ENCODE data around the gene FOXJ3. TPM values are rescaled to one million over a fixed set of nuclear protein-coding genes. Genes with fewer than 3 reads are reported as not detected.

Gene FOXJ3
- total RNA-seq, 1 experiment from 2014 or later = 16.8 TPM

DNA sequence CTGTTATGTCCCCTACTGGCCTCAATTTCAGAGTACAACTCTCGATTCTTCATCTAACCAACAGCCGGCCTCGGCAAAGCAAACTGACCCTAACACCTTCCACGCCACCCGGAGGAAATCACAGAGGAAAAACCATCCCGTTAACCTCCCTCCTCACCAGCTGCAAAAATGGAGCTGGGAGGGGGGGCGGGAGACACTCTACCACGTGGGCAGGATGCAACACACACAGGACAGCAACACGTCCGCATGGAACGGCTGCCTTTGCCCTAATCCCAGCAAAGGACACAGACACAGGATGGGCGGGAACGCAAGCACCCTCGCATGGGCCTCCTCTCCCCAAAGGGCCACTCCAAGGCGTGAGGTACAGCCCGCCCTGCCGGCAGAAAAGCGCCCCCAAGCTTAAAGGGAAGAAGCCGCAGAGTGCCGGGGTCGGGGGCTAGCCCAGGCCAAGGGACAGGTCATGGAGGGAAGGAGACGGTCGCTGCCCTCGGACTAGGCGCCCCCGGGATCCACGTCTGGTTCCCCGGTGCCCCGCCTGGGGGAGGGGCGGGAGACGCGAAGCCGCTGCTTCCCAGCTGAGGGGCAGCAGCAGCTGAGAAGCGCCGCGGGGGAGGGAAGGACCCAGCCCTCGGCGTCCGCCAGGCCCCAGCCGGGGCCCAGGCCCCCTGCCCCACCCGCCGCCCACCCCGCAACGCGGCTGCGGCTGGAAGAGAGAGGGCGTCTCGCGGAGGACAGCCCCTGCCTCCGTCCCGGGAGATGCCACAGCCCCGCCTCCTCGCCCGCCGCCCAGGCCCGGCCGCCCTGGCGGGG, 590 bp downstream of the FOXJ3 start:
- DNase-seq (ENCODE audit: low spot score) = peak; percentile 74

DNA sequence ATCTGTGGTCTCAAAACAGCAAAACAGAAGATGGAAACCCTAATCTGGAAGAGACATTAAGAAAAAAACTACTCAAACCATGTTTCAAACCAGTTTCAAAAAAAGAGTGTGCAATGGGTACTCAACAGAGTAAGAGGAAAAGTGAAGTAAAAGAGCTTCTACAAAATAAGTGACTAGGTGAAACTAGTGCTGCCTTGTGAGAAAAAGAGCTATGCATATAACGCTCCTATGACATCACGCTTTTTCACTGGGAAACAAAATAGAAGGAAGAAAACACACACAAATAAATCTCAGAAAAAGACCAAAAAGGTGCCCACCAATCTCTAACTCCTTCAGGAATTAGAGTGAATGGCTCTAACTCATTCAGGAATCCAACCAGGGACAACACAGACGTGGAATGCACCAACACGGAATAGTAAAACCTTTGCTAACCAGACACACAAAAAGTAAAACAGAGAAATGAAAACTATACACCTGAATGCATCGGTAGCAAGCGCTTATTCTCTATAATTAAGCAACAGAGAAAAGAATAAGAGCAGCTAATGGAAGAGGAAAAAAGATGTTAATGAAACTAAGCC, 1.3 kb downstream of the FOXJ3 start:
- no peak for DNase-seq (ENCODE audit: low spot score)

DNA sequence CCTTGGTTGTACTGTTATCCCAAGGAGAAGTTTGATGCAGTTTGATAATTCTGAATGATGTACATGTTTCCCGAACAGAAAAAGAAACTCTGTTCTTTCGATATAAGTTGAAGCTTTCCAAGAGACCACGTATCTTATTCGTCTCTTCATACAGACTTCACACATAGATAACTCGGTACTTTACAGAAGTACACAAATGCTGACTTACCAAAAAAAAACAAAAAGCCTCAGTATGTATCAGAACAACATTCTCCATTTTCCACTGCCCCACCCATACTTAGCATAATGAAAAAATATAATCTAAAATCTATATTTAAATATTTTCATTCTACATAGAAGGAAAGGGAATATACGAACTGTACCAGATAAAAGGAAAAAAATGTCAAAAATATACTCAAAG, 2.2 kb downstream of the FOXJ3 start:
- DNase-seq (ENCODE audit: low spot score) = no peak

GRCh38 chr1:42330215-42330614, 4.8 kb downstream of the FOXJ3 start:
- DNase-seq (ENCODE audit: low spot score) = no peak

DNA sequence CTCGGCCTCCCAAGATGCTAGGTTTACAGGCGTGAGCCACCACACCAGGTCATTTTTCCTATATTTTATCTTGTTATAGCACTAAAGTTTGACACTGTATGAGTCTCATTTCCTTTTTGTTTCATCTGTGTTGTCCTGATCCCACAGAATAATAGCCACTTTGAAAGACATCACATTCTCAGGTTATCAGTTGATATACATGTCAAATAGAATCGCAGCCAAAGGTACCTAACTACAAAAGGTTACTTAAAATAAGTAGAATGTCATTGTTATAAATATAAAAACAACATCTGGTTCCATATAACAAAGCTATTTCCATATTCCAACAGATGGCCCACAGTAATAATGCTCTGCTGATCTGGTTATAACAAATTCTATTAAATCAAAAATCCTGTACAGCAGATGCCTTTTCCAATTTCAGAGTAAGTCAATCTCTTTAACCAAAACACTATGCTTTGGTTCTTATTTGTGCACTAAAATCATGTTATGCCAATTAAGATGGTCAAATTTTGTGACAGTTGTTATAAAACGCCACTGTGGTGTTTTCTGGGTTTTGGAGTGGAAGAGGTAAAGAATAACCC, 6.0 kb downstream of the FOXJ3 start:
- DNase-seq (ENCODE audit: low spot score) = no peak

DNA sequence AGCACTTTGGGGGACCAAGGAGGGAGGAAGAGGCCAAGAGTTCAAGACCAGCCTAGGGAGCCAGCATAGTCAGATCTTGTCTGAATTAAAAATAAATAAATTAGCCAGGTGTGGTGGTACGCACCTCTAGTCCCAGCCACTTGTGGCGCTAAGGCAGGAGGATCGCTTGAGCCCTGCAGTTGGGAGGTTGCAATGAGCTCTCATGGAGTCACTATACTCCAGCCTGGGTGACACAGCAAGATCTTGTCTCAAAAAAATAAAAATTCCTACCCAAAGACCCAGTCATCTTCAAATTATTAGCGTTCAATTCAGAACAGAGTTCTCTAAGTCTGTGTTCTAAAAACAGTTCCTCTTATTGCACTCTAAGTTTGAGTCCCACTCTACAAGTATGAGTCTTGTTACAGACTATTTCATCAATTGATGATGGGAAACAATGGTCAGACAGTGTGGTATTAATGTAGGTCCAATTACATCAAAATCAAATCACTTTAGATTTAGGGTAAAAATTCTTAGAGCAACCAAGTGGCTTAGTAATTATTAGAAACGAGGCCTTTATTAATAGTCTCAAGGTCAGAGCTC, 6.9 kb downstream of the FOXJ3 start:
- DNase-seq (ENCODE audit: low spot score) = no peak

DNA sequence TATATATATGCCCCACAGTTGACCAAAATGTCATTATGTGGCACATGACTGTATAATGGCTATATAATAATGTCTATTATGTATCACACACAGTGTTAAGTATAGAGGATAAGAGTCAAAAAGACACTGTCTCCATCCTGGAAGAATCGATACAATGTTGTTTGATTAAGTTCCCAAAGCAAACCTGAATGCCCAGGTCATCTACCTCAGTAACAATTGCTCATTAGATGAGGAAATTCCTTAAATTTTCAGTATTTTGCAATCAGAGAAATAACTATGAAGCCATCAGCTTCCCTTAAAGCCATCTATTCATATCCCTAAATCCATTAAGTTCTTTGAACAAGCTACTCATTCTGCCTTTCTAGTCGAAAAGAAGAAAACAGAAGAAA, 10.0 kb downstream of the FOXJ3 start:
- no peak for DNase-seq (ENCODE audit: low spot score)

DNA sequence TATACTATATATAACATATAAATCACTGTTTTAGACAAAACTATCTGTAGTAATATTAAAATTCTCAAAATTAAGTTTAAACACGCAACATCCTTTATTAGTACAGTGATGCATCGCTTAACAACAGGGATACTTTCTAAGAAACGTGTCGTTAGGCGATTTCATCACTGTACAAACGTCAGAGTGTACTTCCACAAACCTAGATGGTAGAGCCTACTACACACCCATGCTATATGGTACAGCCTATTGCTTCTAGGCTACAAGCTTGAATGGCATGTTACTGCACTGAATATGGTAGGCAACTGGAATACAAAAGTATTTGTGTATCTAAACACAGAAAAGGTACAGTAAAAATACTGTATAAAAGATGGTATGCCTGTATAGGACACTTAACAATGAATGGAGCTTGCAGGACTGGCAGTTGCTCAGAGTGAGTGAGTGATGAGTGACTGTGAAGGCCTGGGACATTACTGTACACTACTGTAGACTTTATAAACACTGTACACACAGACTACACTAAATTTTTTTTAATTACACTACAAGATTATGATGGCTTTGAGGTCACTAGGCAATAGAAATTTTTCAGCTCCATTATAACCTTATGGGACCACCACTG, 10.5 kb downstream of the FOXJ3 start:
- DNase-seq (ENCODE audit: low spot score) = no peak

DNA sequence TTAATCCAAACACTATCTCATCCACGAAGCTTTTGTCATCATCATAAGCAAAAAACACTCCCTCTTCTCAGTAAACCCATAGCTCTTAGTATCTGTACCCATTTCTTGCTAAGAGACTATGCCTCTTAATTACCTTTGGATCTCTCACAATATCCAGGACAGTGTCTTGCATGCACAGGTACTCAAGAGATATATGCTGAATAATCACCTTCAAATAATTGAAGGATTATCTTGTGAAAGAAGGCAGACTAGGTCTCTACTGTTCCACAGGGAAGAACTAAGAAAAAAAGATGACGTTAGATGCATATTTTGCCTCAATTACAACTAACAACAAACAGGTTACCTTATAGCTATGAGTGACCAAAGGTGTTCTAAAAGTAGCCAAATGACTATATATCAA, 11.5 kb downstream of the FOXJ3 start:
- no peak for DNase-seq (ENCODE audit: low spot score)

- DNase-seq (ENCODE audit: low spot score) = no peak
Observed at GRCh38 chr1:42322577-42322976, 12.5 kb downstream of the FOXJ3 start.

DNA sequence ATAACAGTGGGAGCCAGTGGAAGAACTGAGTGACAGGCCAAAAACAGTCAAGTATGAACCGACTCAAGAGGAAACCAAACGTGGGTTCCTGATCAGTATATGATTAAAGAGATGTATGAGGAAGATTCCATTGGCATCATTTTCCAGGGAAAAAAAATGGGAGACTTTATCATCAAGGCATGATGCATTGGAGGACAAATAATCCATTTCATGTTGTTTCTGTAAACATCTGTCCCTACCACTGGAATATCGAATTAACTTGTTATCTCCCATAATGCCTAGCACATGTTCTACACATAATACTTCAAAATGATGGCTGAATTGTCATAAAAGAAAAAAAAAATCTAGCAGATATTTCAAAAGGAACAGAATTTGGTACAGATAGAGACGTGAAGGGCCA, 13.3 kb downstream of the FOXJ3 start:
- DNase-seq (ENCODE audit: low spot score) = no peak

- DNase-seq (ENCODE audit: low spot score) = no peak
Observed at GRCh38 chr1:42320708-42321107, 14.3 kb downstream of the FOXJ3 start.

DNA sequence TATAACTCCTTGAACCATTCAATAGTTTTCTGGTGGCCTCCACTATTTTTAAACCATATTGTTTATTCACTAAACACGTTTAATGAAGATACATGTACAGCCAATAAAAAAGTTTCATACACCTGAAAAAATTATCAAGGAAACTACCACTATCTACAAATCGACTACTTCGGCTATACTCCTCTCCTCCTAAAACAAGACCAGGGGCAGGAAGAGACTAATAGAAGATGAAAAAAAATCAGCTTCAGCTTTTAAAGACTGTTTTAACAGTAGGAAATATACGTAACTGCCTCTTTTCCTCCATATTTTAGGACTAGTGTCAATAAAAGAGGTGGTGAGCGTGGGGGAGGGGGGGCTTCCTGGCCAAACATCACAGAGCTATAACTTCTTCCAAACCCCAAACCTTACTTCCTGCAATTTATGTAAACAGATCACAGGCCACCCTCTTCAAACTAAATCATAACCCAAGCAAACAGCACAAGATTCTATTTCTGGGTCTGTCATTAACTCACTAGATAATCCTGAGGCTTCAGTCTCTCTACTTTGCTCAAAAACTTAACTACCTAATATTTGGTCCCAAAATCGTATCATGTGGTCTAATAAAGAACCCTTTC, 15.1 kb downstream of the FOXJ3 start:
- no peak for DNase-seq (ENCODE audit: low spot score)

DNA sequence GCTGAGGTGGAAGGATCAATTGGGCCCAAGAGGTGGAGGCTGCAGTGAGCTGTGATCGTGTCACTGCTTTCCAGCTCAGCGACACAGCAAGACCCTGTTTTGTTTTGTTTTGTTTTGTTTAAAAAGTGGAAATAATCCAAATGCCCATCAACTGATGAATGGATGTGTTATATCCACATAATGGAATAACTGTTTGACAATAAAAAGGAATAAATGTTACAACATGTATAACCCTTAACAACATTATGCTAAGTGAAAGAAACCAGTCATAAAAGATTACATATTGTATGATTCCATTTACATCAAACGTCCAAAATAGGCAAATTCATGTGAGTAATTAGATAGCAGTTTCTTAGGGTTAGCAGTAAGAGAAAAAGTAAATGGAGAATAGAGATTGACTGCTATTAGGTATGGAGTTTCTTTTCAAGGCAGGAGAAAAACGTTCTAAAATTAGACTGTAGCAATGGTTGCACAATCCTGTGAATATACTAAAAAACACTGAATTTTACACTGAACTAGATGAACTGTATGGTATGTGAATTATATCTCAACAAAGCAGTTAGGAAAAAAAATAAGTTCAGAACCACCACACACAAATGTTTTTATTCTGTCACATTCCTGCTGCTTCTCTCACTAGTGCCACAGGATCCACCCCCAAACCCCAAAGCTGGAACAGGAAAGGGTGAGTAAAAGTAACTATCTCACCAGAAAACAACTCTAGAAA, 15.7 kb downstream of the FOXJ3 start:
- no peak for DNase-seq (ENCODE audit: low spot score)

DNA sequence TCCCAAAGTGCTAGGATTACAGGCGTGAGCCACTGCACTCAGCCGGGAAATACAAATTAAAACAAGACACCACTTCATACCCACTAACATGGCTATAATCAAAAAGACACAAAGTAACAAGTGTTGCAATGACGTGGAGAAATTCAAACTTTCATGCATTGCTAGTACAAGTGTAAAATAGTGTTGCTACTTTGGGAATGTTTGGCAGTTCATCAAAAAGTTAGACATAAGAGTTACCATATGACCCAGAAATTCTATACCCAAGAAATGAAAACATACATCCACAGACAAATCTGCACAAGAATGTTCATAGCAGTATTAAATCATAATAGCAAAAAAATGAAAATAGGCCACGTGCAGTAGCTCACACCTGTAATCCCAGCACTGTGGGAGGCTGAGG, 16.4 kb downstream of the FOXJ3 start:
- DNase-seq (ENCODE audit: low spot score) = no peak

DNA sequence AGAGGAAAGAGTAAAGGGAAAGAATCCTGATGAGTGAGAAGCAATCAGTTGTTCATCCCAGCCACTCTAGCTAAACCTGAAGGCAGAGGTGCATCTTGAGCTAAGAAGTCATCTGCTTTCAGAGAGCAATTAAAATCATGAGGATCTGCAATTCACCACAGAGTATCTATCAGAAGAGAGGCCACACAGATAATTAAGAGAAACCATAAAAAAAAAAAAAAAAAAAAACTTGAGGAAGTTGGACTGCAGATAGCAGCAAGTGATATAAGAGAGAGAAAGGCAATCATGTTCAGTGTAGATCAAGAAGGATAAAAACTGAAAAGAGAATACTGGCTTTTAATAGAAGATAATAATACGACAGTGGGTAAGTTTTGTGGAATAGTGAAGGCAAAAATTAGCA, 17.7 kb downstream of the FOXJ3 start:
- DNase-seq (ENCODE audit: low spot score) = no peak

DNA sequence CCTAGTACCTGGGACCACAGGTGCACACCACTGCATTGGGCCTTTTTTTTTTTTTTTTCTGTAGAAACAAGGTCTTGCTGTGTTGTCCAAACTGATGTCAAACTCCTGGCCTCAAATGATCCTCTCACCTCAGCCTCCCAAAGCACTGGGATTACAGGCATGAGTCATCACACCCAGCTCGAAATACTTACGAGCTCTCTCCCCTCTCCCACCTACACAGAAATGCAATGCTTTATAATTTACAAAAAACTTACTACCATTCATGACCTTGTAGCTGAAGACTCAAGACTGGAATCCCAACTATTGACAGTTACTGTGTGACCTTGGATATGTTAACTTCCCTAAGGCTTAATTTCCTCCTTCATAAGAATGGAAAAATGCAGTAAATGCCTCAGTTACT, 18.7 kb downstream of the FOXJ3 start:
- no peak for DNase-seq (ENCODE audit: low spot score)

DNA sequence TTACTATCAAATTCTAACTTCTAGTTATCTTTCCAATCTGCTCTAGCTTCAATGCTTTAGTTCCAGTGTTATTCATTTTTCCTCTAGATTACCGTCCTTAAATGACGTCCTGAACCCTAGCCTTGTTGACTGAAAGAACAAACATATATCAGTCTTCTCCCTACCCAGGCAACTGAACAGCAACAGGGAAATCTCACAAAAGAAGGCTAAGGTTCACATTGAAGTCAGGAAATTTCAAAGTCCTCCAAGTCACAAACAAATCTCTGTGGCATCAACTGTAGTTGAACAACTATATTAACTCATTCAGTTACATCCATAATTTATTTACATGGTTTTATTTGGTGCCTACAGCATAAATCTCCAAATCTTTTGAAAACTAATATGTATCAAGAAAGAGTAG, 19.5 kb downstream of the FOXJ3 start:
- no peak for DNase-seq (ENCODE audit: low spot score)

DNA sequence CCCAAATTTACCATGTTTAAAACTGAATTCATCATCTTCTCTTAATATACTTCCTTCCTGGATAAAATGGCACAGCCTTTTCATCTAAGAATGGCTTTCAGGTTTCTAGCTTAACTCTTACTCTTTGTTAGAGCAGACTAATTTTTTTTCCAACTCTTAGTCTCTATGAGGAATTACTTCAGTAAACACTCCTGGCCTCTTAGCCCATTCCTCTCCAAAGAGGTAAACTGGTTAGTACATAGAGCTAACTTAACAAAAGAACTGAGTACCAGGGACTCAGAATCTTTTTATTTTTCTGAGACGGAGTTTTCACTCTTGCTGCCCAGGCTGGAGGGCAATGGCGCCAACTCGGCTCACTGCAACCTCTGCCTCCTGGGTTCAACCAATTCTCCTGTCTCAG, 21.1 kb downstream of the FOXJ3 start:
- DNase-seq (ENCODE audit: low spot score) = no peak

GRCh38 chr1:42312576-42313212, 22.3 kb downstream of the FOXJ3 start:
- no peak for DNase-seq (ENCODE audit: low spot score)

GRCh38 chr1:42311897-42312296, 23.1 kb downstream of the FOXJ3 start:
- DNase-seq (ENCODE audit: low spot score) = no peak
